Germinal center (tissue), 1 donor: Measurements from ENCODE around the gene OPN3.

Source experiments
- DNase-seq: peaks from one replicate; pipeline ENCODE4 v3.0.0; 2012; ENCODE audit warnings: mixed read lengths, low spot score

OPN3 gene

GRCh38 chr1:241646201-241646600 lies 6.0 kb upstream of the OPN3 start:
- no peak for DNase-seq

- no peak for DNase-seq
Observed at GRCh38 chr1:241645199-241645598, 5.0 kb upstream of the OPN3 start.

GRCh38 chr1:241644259-241644658 lies 4.1 kb upstream of the OPN3 start:
- DNase-seq: no peak

- DNase-seq: no peak
Observed at GRCh38 chr1:241642593-241642944, 2.4 kb upstream of the OPN3 start.

- no peak for DNase-seq
Observed at GRCh38 chr1:241641773-241642592, 1.8 kb upstream of the OPN3 start.

GRCh38 chr1:241640867-241641622 lies 876 bp upstream of the OPN3 start:
- DNase-seq: peak; percentile 25

- peak; percentile 18 for DNase-seq
Observed at GRCh38 chr1:241639623-241640148, 483 bp downstream of the OPN3 start.

- DNase-seq: peak; percentile 30
Observed at GRCh38 chr1:241638909-241639622, 1.1 kb downstream of the OPN3 start.

- DNase-seq: no peak
Observed at GRCh38 chr1:241638099-241638682, 2.0 kb downstream of the OPN3 start.

- no peak for DNase-seq
Observed at GRCh38 chr1:241637604-241638003, 2.6 kb downstream of the OPN3 start.

- no peak for DNase-seq
Observed at GRCh38 chr1:241637046-241637590, 3.1 kb downstream of the OPN3 start.

- no peak for DNase-seq
Observed at GRCh38 chr1:241636291-241636690, 3.9 kb downstream of the OPN3 start.

GRCh38 chr1:241635556-241636152 lies 4.5 kb downstream of the OPN3 start:
- DNase-seq: no peak

- no peak for DNase-seq
Observed at GRCh38 chr1:241632987-241633386, 7.2 kb downstream of the OPN3 start.

- DNase-seq: no peak
Observed at GRCh38 chr1:241631674-241632073, 8.5 kb downstream of the OPN3 start.

GRCh38 chr1:241630899-241631298 lies 9.3 kb downstream of the OPN3 start:
- DNase-seq: no peak

- no peak for DNase-seq
Observed at GRCh38 chr1:241630476-241630875, 9.7 kb downstream of the OPN3 start.

GRCh38 chr1:241630005-241630404 lies 10.2 kb downstream of the OPN3 start:
- no peak for DNase-seq

- peak; percentile 50 for DNase-seq
Observed at GRCh38 chr1:241627453-241628259, 12.5 kb downstream of the OPN3 start.

- DNase-seq: no peak
Observed at GRCh38 chr1:241624935-241625334, 15.2 kb downstream of the OPN3 start.

GRCh38 chr1:241622669-241623068 lies 17.5 kb downstream of the OPN3 start:
- no peak for DNase-seq
